Subcutaneous preadipocyte (primary cell): Measurements from ENCODE around the gene OR7C1. TPM values are rescaled to one million over a fixed set of nuclear protein-coding genes. Genes with fewer than 3 reads are reported as not detected.

ENCODE experiments used
- small RNA-seq: library from RNA; depleted of rRNA; stranded (forward); fragments of <200 nt; gene quantifications from one replicate; pipeline ENCODE3, GENCODE V24; 2012
- total RNA-seq: library from RNA; depleted of rRNA; stranded (reverse); fragments of >200 nt; gene quantifications from 2 replicates; pipeline ENCODE4 v1.2.3, GENCODE V29; 2012

OR7C1 gene
- not detected in 2 replicates for total RNA-seq

DNA sequence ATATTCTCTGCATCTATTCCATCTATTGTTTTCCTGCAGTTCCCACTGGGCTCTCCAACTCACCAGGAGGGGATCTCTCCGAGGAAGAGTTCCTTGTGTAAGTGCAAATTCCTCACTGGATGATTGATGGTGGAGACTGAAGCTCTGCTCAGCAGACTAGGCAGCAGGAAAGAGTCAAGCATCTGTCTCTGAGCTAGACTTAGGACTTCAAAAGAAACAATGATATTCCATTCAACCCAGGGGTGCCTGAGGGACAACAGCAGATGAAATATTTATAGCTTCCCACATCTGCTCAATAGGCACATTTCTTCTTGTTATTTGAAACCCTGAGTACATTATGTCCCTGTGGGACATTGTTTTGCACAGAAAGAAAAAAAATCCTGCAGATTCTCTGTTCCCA is at the start of gene OR7C1, which contains the start of gene OR7A5:
Gene OR7C1, minus strand, starts transcription at position 175 of the 400 bp plus-strand sequence. CDS start 35,049 bp downstream, outside the sequence.
Gene OR7A5, minus strand, starts transcription at position 175 of the 400 bp plus-strand sequence. CDS start 6,944 bp downstream, outside the sequence.

GRCh38 chr19:14848822-14849221 is 13.8 kb upstream of the OR7C1 start, which contains the start of gene OR7A10:
OR7A10 (minus strand) TSS chr19:14848922; CDS start chr19:14841877, 7,045 bp downstream.

DNA sequence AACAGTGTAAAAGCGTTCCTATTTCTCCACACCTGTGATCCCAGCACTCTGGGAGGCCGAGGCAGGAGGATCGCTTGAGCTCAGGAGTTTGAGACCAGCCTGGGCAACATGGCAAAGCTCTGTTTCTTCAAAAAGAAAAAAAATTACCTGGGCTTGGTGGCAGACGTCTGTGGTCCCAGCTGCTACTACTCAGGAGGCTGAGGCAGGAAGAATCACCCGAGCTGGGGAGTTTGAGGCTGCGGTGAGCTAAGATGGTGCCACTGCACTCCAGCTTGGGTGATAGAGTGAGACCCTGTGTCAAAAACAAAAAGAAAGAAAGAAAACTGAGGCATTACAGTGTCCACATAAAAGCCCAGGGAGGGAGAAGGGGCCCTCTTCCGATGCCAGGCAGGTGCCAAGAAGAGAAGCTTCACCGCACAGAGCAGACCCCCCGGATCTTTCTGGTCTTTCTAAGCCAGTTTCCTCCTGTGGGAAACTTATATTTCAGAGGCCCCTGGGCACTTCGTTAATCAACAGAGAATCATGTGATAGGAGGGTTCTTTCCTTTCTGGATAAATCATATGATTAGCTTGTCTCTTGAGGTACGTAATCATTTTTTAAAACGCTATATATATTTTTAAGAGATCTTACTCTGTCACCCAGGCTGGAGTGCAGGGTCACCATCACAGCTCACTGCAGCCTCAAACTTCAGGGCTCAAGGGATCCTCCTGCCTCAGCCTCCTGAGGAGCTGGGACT is 56.7 kb downstream of the OR7C1 start, which contains the start of gene ADGRE2:
Gene ADGRE2, minus strand, starts transcription at position 451 of the 736 bp plus-strand sequence. CDS start 1,804 bp downstream, outside the sequence.

Small RNAs within 50 kb of the gene (small RNA-seq; reads per million reads assigned to genes)
- not detected for gene AC005255.1

Other genes with a start within 250 kb of the OR7C1 start
- under 0.01 TPM in 1 of 2 replicates, not detected in the other for gene ADGRE3, start 160.3 kb downstream of the OR7C1 start, total RNA-seq
- 15.8 and 20.7 TPM in 2 replicates for gene ZNF333, start 145.1 kb downstream of the OR7C1 start, total RNA-seq
- gene ADGRE2, start 56.6 kb downstream of the OR7C1 start, total RNA-seq: 1.1 and 3.7 TPM in 2 replicates
- not detected in 2 replicates for gene OR7A5, start within 50 bp of the OR7C1 start, total RNA-seq
- not detected in 2 replicates for gene OR7A10, start 13.7 kb upstream of the OR7C1 start, total RNA-seq
- not detected in 2 replicates for gene OR7A17, start 50.9 kb upstream of the OR7C1 start, total RNA-seq
- gene OR7C2, start 106.3 kb upstream of the OR7C1 start, total RNA-seq: not detected in 2 replicates
- gene SLC1A6, start 144.7 kb upstream of the OR7C1 start, total RNA-seq: not detected in 2 replicates
- not detected in 2 replicates for gene CASP14, start 214.3 kb upstream of the OR7C1 start, total RNA-seq
- gene OR1I1, start 247.0 kb upstream of the OR7C1 start, total RNA-seq: not detected in 2 replicates